ENCODE data around the gene OPN4.
"Not testable (repeated sequence)": the region's sequence is repeated elsewhere in the genome, so short reads cannot be mapped to it uniquely, and the experiment has no call there.

Gene OPN4, protein sequence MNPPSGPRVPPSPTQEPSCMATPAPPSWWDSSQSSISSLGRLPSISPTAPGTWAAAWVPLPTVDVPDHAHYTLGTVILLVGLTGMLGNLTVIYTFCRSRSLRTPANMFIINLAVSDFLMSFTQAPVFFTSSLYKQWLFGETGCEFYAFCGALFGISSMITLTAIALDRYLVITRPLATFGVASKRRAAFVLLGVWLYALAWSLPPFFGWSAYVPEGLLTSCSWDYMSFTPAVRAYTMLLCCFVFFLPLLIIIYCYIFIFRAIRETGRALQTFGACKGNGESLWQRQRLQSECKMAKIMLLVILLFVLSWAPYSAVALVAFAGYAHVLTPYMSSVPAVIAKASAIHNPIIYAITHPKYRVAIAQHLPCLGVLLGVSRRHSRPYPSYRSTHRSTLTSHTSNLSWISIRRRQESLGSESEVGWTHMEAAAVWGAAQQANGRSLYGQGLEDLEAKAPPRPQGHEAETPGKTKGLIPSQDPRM

GRCh38 chr10:86654411-86655172 is at the start of gene OPN4:
Gene OPN4, plus strand, starts transcription at chr10:86654547. Its CDS starts 237 bp downstream, at chr10:86654784.
- DNase-seq (ENCODE audit: low read depth) = no peak

DNA sequence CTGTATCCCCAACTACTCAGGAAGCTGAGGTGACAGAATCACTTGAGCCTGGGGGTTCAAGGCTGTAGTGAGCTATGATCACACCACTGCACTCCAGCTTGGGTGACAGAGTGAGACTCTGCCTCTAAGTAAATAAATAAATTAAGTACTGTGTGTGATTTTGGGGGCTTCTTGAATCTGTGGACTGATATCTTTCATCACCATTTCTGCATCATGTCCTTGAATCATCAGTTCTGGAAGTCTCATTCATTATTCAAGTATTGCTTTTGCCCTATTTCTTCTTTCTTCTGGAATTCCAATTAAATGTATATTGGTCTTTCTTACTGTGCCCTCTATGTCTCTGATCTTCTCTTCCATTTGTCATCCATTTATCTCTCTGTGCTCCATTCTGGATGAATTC is 46.7 kb upstream of the OPN4 start:
- DNase-seq (ENCODE audit: low read depth) = no peak

DNA sequence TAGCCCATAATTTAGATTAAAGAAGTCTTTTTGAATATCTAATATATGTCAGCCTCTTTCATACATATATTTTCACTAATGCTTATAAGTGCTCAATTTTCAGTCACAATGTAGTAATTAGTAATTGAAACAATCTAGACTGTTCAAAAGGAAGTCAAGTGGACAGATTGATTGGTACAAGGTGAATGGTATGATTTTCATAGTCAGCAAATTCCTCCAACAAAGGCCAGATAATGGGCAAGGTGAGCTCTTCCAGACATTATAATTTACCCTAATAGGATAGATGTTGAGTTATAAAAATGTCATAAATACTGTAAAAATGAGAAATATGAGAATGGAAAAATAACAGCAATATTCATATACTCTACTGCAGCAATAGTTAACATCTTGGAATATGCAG is 44.4 kb upstream of the OPN4 start:
- DNase-seq (ENCODE audit: low read depth) = no peak

GRCh38 chr10:86611386-86611785 is 43.0 kb upstream of the OPN4 start:
- no peak for DNase-seq (ENCODE audit: low read depth)

DNA sequence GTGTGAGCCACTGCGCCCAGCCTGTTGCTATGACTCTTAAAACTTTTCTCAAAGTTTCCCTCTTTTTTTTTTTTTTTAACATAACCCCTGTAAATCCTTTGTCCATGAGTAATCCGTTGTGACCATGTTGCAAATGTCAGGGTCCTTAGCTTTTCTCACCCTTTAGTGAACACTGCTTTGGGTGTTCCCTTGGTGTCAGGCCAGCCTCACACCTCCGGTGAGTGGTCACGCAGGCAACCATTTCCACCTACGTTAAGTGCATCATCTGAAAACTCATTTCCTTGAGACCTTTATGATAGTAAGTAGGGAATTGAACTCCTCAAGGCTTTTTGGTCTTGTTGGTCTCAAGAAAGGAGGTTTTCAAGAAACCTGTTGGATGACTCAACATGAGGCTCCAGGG is 41.3 kb upstream of the OPN4 start:
- no peak for DNase-seq (ENCODE audit: low read depth)

DNA sequence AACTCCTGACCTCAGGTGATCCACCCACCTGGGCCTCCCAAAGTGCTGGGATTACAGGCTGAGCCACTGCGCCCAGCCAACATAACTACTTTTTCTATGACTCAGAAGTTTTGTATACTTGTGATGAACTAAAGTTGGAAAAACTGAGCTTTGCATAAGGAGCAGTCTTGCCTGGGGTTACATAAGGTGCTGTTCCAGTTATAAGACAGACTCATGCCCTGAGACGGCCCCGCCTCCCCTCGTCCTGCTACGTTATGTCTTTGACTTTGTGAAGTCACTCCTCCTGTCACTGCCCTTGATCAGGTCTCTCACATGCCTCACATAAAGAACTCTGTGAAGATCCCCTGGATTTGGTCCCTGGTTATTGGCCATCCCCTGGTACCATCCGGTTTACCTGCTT is 40.4 kb upstream of the OPN4 start:
- DNase-seq (ENCODE audit: low read depth) = no peak

DNA sequence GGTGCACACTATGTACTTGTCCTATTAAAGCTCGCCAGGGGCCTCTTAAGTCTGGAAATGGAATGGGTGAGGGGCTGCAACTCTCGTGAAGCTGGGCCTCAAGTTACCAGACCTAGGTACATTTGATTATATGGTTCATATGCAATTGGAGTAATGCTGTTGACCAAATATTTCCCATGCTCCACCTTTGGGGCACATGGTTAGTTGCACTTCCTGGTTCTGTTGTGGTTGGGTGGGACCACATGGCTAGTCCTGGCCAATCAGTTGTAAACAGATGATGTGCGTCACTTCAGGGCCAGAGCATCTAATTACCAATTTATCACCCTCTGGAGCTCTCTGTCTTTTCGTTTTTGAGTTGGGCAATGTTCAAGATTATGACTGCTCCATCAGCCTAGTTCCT is 39.5 kb upstream of the OPN4 start:
- no peak for DNase-seq (ENCODE audit: low read depth)

GRCh38 chr10:86617278-86617677 is 37.1 kb upstream of the OPN4 start:
- not testable (repeated sequence) for DNase-seq (ENCODE audit: low read depth)

DNA sequence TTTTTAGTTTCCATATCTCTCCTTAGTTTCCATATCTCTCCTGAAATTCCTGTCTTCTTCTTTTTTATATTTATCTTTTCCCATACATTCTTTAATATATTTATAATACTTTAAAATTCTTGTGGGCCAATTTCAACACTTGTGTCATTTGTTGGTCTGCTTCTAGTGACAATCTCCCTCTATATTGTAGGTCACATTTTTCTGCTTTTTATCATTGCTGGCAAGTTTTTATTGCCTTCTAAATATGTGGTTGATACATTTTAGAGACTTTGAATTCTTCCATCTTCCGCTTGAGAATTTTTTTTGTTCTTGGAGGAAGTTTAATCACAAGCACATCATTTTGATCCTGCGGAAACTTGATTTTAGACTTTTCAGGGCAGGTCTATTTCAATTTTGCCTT is 26.0 kb upstream of the OPN4 start:
- DNase-seq (ENCODE audit: low read depth) = no peak

DNA sequence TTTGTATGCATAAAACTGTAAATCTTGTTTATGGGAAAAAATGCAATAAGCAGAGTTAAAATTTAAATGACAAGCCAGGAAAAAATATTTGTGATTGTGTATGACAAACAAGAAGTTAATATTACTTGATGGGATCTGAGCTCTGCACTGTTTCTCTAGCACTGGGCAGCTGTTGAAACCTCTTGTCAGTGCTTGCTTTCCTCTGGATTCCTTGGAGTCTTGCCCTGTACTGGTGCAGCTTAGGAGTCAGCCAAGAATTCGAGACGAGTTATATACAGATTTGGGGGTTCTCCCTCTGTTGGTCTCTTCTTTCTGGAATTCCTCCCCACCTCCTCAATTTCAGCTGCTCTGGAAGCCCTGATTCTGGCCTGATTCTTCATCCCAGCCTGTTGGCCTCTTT is 24.3 kb upstream of the OPN4 start:
- no peak for DNase-seq (ENCODE audit: low read depth)

GRCh38 chr10:86632009-86632800 is 22.1 kb upstream of the OPN4 start:
- no peak for DNase-seq (ENCODE audit: low read depth)

DNA sequence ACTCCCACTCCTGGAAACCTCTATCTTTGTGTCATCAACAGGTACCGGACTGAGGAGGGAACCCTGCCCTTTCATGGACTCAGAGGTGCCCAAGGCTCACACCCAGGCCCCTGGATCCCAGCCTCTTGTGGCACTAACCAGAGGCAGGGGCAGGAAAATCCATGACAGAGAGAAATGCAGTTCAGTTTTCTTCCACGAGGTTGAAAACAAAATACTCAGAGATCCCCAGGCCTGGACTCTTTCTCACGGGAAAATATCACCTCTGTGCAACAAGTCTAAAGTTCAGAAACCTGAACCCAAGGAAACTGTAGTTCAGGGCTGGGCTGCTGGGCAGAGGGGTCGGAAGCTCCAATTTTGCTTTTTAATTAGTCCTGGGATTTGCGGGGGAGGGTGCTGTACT is 21.4 kb upstream of the OPN4 start:
- DNase-seq (ENCODE audit: low read depth) = no peak

DNA sequence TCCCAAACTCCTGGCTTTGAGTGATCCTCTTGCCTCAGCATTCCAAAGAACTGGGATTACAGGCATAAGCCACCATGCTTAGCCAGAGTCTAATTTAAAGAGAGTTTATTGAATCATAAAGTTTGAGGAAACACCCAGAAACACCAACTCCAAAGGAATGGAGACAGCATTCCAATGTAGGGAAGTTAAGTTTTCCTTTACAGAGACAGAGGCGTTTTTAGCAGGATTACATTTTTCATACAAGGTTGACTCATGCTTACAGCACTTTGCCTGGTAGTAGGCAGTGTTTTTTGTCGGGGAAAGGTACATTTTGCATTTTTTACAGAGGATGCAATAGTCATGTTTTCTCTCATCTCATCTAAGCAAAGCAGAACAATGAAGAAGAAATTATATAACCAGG is 18.9 kb upstream of the OPN4 start:
- no peak for DNase-seq (ENCODE audit: low read depth)

GRCh38 chr10:86636311-86636710 is 18.0 kb upstream of the OPN4 start:
- DNase-seq (ENCODE audit: low read depth) = no peak

DNA sequence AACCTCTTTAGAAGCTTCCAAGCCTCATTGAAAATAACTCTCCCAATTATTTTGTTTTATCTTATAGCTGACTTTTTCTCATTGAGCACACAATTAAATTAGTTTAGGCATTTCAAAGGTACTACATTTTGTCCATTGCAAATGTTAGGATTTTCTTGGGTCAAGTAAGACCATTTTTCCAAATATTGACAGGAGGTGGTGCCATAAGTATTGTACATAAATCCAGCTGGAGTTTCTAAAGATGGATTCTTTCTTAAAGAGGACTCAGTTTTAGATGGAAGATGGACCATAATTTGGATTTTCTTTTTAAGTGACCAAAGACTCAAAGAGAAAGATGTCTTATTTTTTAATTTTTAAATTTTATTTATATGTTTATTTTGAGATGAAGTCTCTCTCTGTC is 12.3 kb upstream of the OPN4 start:
- no peak for DNase-seq (ENCODE audit: low read depth)

DNA sequence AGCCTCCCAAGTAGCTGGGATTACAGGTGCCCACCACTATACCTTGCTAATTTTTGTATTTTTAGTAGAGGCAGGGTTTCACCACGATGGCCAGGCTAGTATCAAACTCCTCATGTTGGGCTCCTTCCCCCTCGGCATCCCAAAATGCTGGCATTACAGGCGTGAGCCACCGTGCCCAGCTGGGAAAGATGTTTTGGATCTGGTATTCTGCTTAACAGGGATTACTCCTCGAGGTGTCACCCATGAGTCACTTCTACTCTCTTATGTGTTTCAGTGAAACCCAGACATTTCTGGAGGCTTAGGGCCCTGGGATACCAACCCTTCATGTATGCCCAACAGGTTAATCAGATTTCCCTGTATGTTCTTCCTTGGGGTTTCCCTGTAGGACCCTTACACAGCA is 11.8 kb upstream of the OPN4 start:
- DNase-seq (ENCODE audit: low read depth) = no peak

DNA sequence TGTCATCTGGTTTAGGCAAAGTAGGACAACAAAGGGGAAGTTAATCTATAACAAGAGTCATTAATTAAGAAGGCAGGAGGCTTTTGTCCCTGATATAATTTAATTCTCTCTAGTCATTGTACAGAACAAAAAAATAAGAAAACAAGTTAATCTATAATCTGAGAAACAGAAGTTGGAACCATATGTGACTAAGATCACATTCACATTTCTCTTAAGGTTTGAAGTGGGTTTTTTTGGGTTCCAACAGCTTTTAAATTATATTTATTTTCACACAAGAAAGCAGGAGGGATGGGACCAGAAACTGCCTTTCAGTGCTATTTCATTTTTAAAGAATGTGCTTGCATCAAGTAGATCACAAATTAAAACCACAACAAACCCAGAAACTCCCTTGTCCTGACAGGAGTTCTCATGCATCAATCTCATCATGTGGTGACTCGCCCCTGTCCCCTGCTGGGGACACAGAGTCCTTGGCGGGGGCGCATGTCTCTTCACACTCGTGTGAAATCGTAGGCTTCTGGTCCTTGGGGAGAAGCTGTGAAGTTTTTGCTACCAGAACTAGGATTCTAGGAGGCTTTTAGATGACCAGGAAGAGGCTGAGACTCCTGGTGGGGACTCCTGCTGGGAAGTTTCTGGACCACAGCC is 10.1 kb upstream of the OPN4 start:
- no peak for DNase-seq (ENCODE audit: low read depth)

- DNase-seq (ENCODE audit: low read depth) = no peak
These were observed 9.4 kb upstream of the OPN4 start for GRCh38 chr10:86644794-86645445.

GRCh38 chr10:86645621-86646165 is 8.7 kb upstream of the OPN4 start:
- DNase-seq (ENCODE audit: low read depth) = not testable (repeated sequence)

DNA sequence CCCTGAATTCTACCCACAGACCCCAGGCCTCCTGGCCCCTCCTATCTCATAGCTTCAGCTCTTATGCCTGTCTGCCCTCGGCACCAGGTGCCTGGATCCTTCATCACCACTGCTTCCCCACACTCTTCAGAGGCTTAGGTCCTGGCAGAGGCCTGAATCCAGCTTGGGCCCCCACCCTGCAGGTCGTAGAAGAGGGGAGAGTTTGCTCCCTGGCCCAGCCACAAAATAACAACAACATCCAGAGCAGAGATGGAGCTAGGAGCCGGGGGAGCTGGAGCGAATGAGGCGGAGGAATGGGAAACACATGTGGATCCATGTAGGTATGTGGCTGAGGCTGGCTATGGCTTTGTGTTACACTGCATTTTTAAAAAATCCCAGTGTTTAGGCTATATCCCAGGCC is 7.8 kb upstream of the OPN4 start:
- DNase-seq (ENCODE audit: low read depth) = no peak

- no peak for DNase-seq (ENCODE audit: low read depth)
These were observed 7.4 kb upstream of the OPN4 start for GRCh38 chr10:86646933-86647332.

Data from activated T-cell treated with anti-CD3 and anti-CD28 coated beads for 48 hours (primary cell).